Thoracic aorta (tissue), 2 donors: Measurements from ENCODE around the gene ZNF580. TPM values are rescaled to one million over a fixed set of nuclear protein-coding genes. Genes with fewer than 3 reads are reported as not detected.

Experiments
- ATAC-seq: fragments of 150-250 bp; one replicate; pipeline ENCODE4 v1.8.0; 2017; ENCODE audit warnings: low read depth; ENCODE audit not compliant: insufficient number of reproducible peaks, low FRiP score
- DNase-seq: peaks from one replicate; pipeline ENCODE4 v3.0.0-alpha.2; 2020; ENCODE audit warnings: low spot score
- H3K27ac ChIP-seq, 2 donors: fragments of 200-600 bp; sonication (generic); 1 replicate in 1 of 2; 2 replicates in 1 of 2; pipeline ENCODE4 v1.5.1; 2016; ENCODE audit warnings: mild to moderate bottlenecking in 2 of 2, moderate library complexity in 2 of 2
- H3K27me3 ChIP-seq: fragments of 200-600 bp; sonication (generic); replicated peaks from 2 replicates; pipeline ENCODE4 v1.6.0; 2016; ENCODE audit warnings: mild to moderate bottlenecking; ENCODE audit not compliant: insufficient read depth
- H3K36me3 ChIP-seq: fragments of 200-600 bp; sonication (generic); one replicate; pipeline ENCODE4 v1.5.1; 2016
- H3K4me1 ChIP-seq, 2 donors: fragments of 200-600 bp; sonication (generic); 1 replicate in 1 of 2; 2 replicates in 1 of 2; pipeline versions ENCODE4 v1.5.1 to v1.6.0; 2016; ENCODE audit warnings: low read depth in 2 of 2, mild to moderate bottlenecking in 1 of 2; ENCODE audit not compliant: control insufficient read depth in 1 of 2
- H3K4me3 ChIP-seq: fragments of 200-600 bp; sonication (generic); 2 replicates; pipeline ENCODE4 v1.5.1; 2016; ENCODE audit warnings: mild to moderate bottlenecking
- H3K9me3 ChIP-seq: fragments of 200-600 bp; sonication (generic); 2 replicates; pipeline ENCODE4 v1.5.1; 2016
- CTCF ChIP-seq: fragments of 200-600 bp; sonication (generic); IDR thresholded peaks from one replicate; pipeline ENCODE4 v1.5.1; 2019; ENCODE audit warnings: antibody characterized with exemption
- total RNA-seq, 2 donors: library from RNA; depleted of rRNA; stranded (reverse); fragments of >200 nt; gene quantifications; one replicate each; pipeline versions ENCODE4 v1.1.0 to v1.2.3, GENCODE V29; 2016

ZNF580 gene
- total RNA-seq, 2 donors from 2014 or later: 46.0 to 65.5 TPM

- no peaks in the 10 kb centered on the region for H3K27me3 ChIP-seq
- H3K4me3 ChIP-seq: no peak overlapping the region
- H3K4me1 ChIP-seq: peaks cover 0 to 8% of the 10 kb centered on the region in 2 donors
- H3K36me3 ChIP-seq: peaks cover 12% of the 10 kb centered on the region
- H3K27ac ChIP-seq: no peak overlapping the region
- no peaks in the 10 kb centered on the region for H3K9me3 ChIP-seq
- TF ChIP-seq CTCF: no peak
- no peak for DNase-seq
- no peak for ATAC-seq
These were observed 45.7 kb upstream of the ZNF580 start for GRCh38 chr19:55594996-55595545.

GRCh38 chr19:55596304-55596703 is 44.5 kb upstream of the ZNF580 start:
- DNase-seq (no peak), ATAC-seq (no peak)
- TF ChIP-seq CTCF: no peak
- no peak overlapping the region for H3K27ac ChIP-seq
- no peaks in the 10 kb centered on the region for H3K27me3 ChIP-seq
- peaks cover 0 to 16% of the 10 kb centered on the region in 2 donors for H3K4me1 ChIP-seq
- H3K36me3 ChIP-seq: peaks cover 12% of the 10 kb centered on the region
- H3K4me3 ChIP-seq: no peak overlapping the region
- no peaks in the 10 kb centered on the region for H3K9me3 ChIP-seq

- H3K27ac ChIP-seq: no peak overlapping the region
- ATAC-seq: no peak
- no peaks in the 10 kb centered on the region for H3K9me3 ChIP-seq
- peaks cover 12% of the 10 kb centered on the region for H3K36me3 ChIP-seq
- DNase-seq: no peak
- no peaks in the 10 kb centered on the region for H3K27me3 ChIP-seq
- H3K4me1 ChIP-seq: peaks cover 0 to 18% of the 10 kb centered on the region in 2 donors
- TF ChIP-seq CTCF: no peak
- no peak overlapping the region for H3K4me3 ChIP-seq
These were observed 43.3 kb upstream of the ZNF580 start for GRCh38 chr19:55597501-55597921.

GRCh38 chr19:55598034-55598433 is 42.8 kb upstream of the ZNF580 start:
- Histone ChIP-seq H3K27me3 (no peaks in the 10 kb centered on the region), H3K4me3 (no peak overlapping the region), H3K27ac (peak overlapping the region in 1 of 2 donors; percentile 94), H3K9me3 (no peaks in the 10 kb centered on the region), H3K4me1 (peaks cover 0 to 18% of the 10 kb centered on the region in 2 donors), H3K36me3 (peaks cover 12% of the 10 kb centered on the region)
- DNase-seq (no peak), ATAC-seq (no peak)
- no peak for TF ChIP-seq CTCF

GRCh38 chr19:55598719-55599467 is 41.9 kb upstream of the ZNF580 start:
- peaks cover 0 to 19% of the 10 kb centered on the region in 2 donors for H3K4me1 ChIP-seq
- ATAC-seq (peak; percentile 62), DNase-seq (peak; percentile 85)
- peak overlapping the region; percentile 94 to 98 for H3K27ac ChIP-seq
- H3K36me3 ChIP-seq: peaks cover 12% of the 10 kb centered on the region
- no peaks in the 10 kb centered on the region for H3K9me3 ChIP-seq
- H3K4me3 ChIP-seq: peak overlapping the region; percentile 97
- no peaks in the 10 kb centered on the region for H3K27me3 ChIP-seq
- no peak for TF ChIP-seq CTCF
